Neural crest cell (in vitro differentiated cells): ENCODE data around the gene SLAMF7. TPM values are rescaled to one million over a fixed set of nuclear protein-coding genes. Genes with fewer than 3 reads are reported as not detected.

ENCODE experiments used
- DNase-seq: peaks from one replicate; pipeline ENCODE4 v3.0.0; 2021; ENCODE audit warnings: low read depth, mixed read lengths, low spot score
- H3K27ac Mint-ChIP-seq: one replicate; pipeline ENCODE4 v1.8.0; 2021; ENCODE audit warnings: mild to moderate bottlenecking, mixed read lengths; ENCODE audit not compliant: unreplicated experiment
- H3K27me3 Mint-ChIP-seq: 2 replicates; pipeline ENCODE4 v1.8.0; 2021; ENCODE audit warnings: low read depth, mild to moderate bottlenecking, mixed read lengths
- H3K36me3 Mint-ChIP-seq: 2 replicates; pipeline ENCODE4 v1.8.0; 2021; ENCODE audit warnings: low read depth, mild to moderate bottlenecking, mixed read lengths
- H3K4me1 Mint-ChIP-seq: 2 replicates; pipeline ENCODE4 v1.8.0; 2021; ENCODE audit warnings: mixed read lengths
- H3K4me3 Mint-ChIP-seq: one replicate; pipeline ENCODE4 v1.8.0; 2021; ENCODE audit warnings: mild to moderate bottlenecking, mixed read lengths
- H3K9me3 Mint-ChIP-seq: 2 replicates; pipeline ENCODE4 v1.8.0; 2021; ENCODE audit warnings: mixed read lengths
- total RNA-seq: library from RNA; stranded (reverse); gene quantifications from 2 replicates; pipeline ENCODE4 v1.2.1, GENCODE V29; 2021
- TF ChIP-seq, protein P1 (sequence below): fragments of 200-600 bp; sonication (generic); conservative IDR thresholded peaks from 2 replicates; pipeline ENCODE4 v1.5.0; 2021; ENCODE audit warnings: antibody characterized with exemption, mild to moderate bottlenecking

SLAMF7 gene
- total RNA-seq, 1 donor from 2014 or later: not detected

- Mint-ChIP-seq H3K4me3 (no peak overlapping the region), H3K9me3 (peaks cover 4% of the 10 kb centered on the region), H3K36me3 (no peaks in the 10 kb centered on the region), H3K4me1 (no peaks in the 10 kb centered on the region), H3K27ac (no peak overlapping the region), H3K27me3 (no peaks in the 10 kb centered on the region)
- DNase-seq: no peak
- TF ChIP-seq, protein P1, sequence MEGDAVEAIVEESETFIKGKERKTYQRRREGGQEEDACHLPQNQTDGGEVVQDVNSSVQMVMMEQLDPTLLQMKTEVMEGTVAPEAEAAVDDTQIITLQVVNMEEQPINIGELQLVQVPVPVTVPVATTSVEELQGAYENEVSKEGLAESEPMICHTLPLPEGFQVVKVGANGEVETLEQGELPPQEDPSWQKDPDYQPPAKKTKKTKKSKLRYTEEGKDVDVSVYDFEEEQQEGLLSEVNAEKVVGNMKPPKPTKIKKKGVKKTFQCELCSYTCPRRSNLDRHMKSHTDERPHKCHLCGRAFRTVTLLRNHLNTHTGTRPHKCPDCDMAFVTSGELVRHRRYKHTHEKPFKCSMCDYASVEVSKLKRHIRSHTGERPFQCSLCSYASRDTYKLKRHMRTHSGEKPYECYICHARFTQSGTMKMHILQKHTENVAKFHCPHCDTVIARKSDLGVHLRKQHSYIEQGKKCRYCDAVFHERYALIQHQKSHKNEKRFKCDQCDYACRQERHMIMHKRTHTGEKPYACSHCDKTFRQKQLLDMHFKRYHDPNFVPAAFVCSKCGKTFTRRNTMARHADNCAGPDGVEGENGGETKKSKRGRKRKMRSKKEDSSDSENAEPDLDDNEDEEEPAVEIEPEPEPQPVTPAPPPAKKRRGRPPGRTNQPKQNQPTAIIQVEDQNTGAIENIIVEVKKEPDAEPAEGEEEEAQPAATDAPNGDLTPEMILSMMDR: peak; percentile 48
Observed at GRCh38 chr1:160768295-160768657, 29.2 kb downstream of the SLAMF7 start.

GRCh38 chr1:160772331-160772730, 33.3 kb downstream of the SLAMF7 start:
- no peak overlapping the region for H3K27ac Mint-ChIP-seq
- H3K27me3 Mint-ChIP-seq: no peaks in the 10 kb centered on the region
- TF ChIP-seq, protein P1: no peak
- H3K4me3 Mint-ChIP-seq: no peak overlapping the region
- H3K4me1 Mint-ChIP-seq: peaks cover 13% of the 10 kb centered on the region
- H3K36me3 Mint-ChIP-seq: no peaks in the 10 kb centered on the region
- DNase-seq: no peak
- no peaks in the 10 kb centered on the region for H3K9me3 Mint-ChIP-seq

- Mint-ChIP-seq H3K4me1 (peaks cover 13% of the 10 kb centered on the region), H3K4me3 (no peak overlapping the region), H3K36me3 (no peaks in the 10 kb centered on the region), H3K9me3 (no peaks in the 10 kb centered on the region), H3K27me3 (no peaks in the 10 kb centered on the region), H3K27ac (no peak overlapping the region)
- TF ChIP-seq, protein P1: no peak
- no peak for DNase-seq
Observed at GRCh38 chr1:160773093-160773492, 34.0 kb downstream of the SLAMF7 start.

- TF ChIP-seq, protein P1: no peak
- Mint-ChIP-seq H3K36me3 (no peaks in the 10 kb centered on the region), H3K4me3 (no peak overlapping the region), H3K9me3 (no peaks in the 10 kb centered on the region), H3K27me3 (no peaks in the 10 kb centered on the region), H3K27ac (peak overlapping the region; percentile 2), H3K4me1 (peaks cover 13% of the 10 kb centered on the region)
- no peak for DNase-seq
Observed at GRCh38 chr1:160774886-160775719, 36.1 kb downstream of the SLAMF7 start.

GRCh38 chr1:160776178-160776577, 37.1 kb downstream of the SLAMF7 start:
- TF ChIP-seq, protein P1: no peak
- H3K4me3 Mint-ChIP-seq: no peak overlapping the region
- no peaks in the 10 kb centered on the region for H3K27me3 Mint-ChIP-seq
- H3K27ac Mint-ChIP-seq: no peak overlapping the region
- H3K4me1 Mint-ChIP-seq: peaks cover 13% of the 10 kb centered on the region
- no peaks in the 10 kb centered on the region for H3K36me3 Mint-ChIP-seq
- H3K9me3 Mint-ChIP-seq: no peaks in the 10 kb centered on the region
- no peak for DNase-seq
